Skeletal muscle satellite cell (primary cell): ENCODE results near the gene TSPAN17. TPM values are rescaled to one million over a fixed set of nuclear protein-coding genes. Genes with fewer than 3 reads are reported as not detected.
A peak's percentile ranks its signal among the peaks of the same experiment; 100 is the strongest.
"Not testable (repeated sequence)": the region's sequence is repeated elsewhere in the genome, so short reads cannot be mapped to it uniquely, and the experiment has no call there.

Experiments
- H3K27me3 ChIP-seq: 2 replicates; pipeline ENCODE4 v1.7.0; 2013; ENCODE audit warnings: low read length; ENCODE audit not compliant: control insufficient read depth, insufficient read depth
- H3K36me3 ChIP-seq: 2 replicates; pipeline ENCODE4 v1.7.0; 2013; ENCODE audit warnings: mild to moderate bottlenecking, control low read depth, low read length; ENCODE audit not compliant: insufficient read depth
- H3K4me1 ChIP-seq: 2 replicates; pipeline ENCODE4 v1.7.0; 2013; ENCODE audit warnings: low read length; ENCODE audit not compliant: control insufficient read depth, insufficient read depth
- H3K4me2 ChIP-seq: 2 replicates; pipeline ENCODE4 v1.7.0; 2013; ENCODE audit warnings: mild to moderate bottlenecking, low read length
- H3K4me3 ChIP-seq: 2 replicates; pipeline ENCODE4 v1.7.0; 2013; ENCODE audit warnings: low read length
- H3K9ac ChIP-seq: 2 replicates; pipeline ENCODE4 v1.7.0; 2013; ENCODE audit warnings: mild to moderate bottlenecking, low read depth, low read length, moderate library complexity
- H3K9me3 ChIP-seq: replicated peaks from 2 replicates; pipeline ENCODE4 v1.7.0; 2013; ENCODE audit warnings: mild to moderate bottlenecking, control low read depth, low read length
- total RNA-seq: library from RNA; depleted of rRNA; stranded (reverse); fragments of >200 nt; gene quantifications from 2 replicates; pipeline ENCODE4 v1.2.3, GENCODE V29; 2012; rRNA removed

The TSPAN17 gene, protein sequence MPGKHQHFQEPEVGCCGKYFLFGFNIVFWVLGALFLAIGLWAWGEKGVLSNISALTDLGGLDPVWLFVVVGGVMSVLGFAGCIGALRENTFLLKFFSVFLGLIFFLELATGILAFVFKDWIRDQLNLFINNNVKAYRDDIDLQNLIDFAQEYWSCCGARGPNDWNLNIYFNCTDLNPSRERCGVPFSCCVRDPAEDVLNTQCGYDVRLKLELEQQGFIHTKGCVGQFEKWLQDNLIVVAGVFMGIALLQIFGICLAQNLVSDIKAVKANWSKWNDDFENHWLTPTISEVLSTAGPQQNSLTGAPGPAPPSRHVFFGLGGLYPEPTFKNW
- 23.3 and 35.8 TPM in 2 replicates for total RNA-seq

DNA sequence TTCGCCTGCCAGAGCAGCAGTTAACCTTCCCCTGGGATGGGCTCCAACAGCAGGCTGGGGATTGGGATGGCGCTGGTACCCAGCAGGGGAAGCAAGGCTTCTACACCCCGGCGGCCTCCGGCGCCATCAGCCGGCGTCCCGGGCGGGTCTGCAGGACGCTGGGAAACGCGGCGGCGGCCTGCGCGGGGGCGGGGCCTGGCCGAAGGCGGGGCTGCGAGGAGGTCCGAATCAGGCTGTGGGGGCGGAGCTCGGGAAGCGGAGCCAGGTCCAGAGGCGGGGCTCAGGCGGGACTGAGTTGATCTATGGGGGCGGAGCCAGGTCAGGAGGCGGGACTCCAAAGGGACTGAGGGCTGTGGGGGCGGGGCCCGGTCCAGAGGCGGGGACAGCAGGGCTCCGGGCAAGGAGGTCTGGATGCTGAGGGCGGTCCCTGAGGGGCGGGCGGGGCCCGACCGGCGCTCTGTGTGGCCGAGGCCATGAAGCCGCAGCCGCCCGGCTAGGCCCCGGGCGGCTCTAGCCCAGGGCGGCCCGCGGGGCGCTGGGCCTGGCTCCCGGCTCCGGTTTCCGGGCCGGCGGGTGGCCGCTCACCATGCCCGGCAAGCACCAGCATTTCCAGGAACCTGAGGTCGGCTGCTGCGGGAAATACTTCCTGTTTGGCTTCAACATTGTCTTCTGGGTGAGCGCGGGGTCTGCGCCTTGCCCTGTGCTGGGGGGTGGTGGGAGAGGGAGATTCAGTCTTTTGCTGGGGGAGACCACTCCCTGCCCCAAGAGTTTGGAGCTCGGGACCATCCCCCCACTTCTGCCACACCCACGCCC lies at the start of gene TSPAN17:
TSPAN17 (plus strand) TSS at position 455 of the 813 bp plus-strand sequence; CDS start at position 587, 132 bp downstream.
- Histone ChIP-seq H3K27me3 (no peaks in the 10 kb centered on the region), H3K9me3 (no peaks in the 10 kb centered on the region), H3K4me2 (peak within 1 kb of the TSS; percentile 98), H3K4me1 (peaks cover 18% of the 10 kb centered on the region), H3K4me3 (peak within 1 kb of the TSS; percentile 99), H3K36me3 (no peaks in the 10 kb centered on the region), H3K9ac (peak within 1 kb of the TSS; percentile 98)

DNA sequence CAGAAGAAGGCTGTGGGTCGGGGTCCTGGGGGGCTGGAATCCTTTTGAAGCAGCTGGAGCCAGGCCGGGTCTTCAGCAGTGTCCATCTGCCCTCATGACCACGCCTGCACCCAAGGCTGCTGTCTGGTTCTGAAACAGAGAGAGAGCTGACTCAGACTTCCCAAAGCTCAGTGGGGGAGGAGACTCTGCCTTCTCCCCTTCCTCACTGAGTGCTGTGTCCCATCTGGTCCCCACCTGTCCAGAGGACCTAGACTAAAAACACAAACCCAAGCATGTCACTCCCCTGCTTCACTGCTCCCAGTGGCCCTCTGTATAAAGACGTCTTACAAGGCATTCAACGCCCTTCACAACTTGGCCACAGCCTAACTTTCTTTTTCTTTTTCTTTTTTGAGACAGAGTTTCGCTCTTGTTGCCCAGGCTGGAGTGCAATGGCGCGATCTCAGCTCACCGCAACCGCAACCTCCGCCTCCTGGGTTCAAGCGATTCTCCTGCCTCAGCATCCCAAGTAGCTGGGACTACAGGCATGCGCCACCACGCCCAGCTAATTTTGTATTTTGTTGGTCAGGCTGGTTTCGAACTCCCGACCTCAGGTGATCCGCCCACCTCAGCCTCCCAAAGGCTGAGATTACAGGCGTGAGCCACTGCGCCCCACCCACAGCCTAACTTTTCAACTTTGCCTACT lies 47.4 kb upstream of the TSPAN17 start:
- not testable (repeated sequence) for H3K4me3 ChIP-seq, H3K9me3 ChIP-seq, H3K27me3 ChIP-seq, H3K9ac ChIP-seq, H3K36me3 ChIP-seq, H3K4me2 ChIP-seq, H3K4me1 ChIP-seq

DNA sequence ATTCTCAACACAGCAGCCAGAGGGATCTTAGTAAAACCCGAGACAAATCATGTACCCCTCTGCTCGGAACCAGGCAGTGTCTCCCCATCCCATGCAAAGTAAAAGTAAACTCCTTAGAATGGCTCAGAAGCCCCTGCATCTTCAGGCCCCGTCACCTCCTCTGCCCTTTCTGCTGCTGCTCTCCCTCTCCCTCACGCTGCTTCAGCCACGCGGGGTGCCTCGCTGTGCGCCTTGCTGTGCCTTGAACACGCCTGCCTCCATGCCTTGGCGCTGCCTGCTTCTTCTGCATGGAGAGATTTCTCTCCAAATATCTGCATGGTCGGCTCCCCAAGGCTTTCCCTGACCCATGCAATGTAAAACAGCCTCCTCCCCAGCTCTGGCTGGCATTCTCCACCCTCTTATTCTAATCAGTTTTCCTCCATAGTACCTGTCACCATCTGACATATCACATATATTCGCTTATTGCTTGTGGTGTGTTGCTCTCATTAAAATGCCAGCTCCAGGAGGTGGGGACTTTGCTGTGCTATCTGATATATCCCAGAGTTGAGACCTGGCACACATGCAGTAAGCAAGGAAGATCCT lies 45.3 kb upstream of the TSPAN17 start:
- Histone ChIP-seq H3K27me3 (no peaks in the 10 kb centered on the region), H3K4me1 (no peaks in the 10 kb centered on the region), H3K36me3 (no peaks in the 10 kb centered on the region), H3K9me3 (no peaks in the 10 kb centered on the region), H3K4me3 (no peak overlapping the region), H3K4me2 (no peak overlapping the region), H3K9ac (no peak overlapping the region)

DNA sequence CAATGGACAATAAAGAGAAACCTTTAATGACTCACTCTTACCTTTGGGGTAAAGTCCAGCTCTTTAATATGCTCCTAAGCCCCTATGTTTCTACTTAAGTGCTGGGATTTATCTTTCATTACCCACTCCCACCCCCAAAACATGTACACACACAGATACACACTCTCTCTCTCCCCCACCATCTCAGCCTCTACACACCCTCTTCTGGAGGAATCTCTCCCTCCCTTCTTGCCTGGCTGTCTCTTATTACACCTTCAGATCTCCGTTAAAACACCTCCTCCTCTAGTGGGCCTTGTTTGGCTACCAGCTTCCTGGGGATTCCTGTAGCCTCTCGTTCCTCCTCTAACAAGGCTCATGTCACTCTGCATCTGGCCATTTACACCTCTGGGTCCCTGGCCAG lies 44.2 kb upstream of the TSPAN17 start:
- Histone ChIP-seq H3K4me1 (no peaks in the 10 kb centered on the region), H3K9ac (no peak overlapping the region), H3K4me3 (no peak overlapping the region), H3K27me3 (no peaks in the 10 kb centered on the region), H3K36me3 (no peaks in the 10 kb centered on the region), H3K9me3 (no peaks in the 10 kb centered on the region), H3K4me2 (no peak overlapping the region)

DNA sequence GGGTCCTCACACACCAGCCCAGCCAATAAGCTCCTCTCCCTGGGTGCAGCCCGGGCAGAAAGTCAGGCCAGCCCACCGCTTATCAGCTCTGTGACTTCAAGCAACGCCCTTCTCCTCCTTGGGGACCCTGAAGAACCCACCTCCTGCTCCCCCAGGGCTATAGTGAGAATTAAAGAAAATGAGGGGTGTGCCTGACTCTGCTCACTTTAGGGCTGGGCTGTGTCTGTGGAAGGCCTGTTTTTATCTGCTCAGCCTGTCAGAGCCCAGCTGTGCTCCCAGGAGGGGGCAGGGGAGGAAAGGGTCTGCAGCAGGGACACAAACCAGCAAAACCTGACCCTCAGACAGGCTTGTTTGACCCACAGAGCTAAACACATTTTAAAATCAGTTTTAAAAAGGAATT lies 41.3 kb upstream of the TSPAN17 start:
- Histone ChIP-seq H3K36me3 (no peaks in the 10 kb centered on the region), H3K9ac (no peak overlapping the region), H3K27me3 (no peaks in the 10 kb centered on the region), H3K9me3 (no peaks in the 10 kb centered on the region), H3K4me1 (peaks cover 4% of the 10 kb centered on the region), H3K4me2 (no peak overlapping the region), H3K4me3 (no peak overlapping the region)

DNA sequence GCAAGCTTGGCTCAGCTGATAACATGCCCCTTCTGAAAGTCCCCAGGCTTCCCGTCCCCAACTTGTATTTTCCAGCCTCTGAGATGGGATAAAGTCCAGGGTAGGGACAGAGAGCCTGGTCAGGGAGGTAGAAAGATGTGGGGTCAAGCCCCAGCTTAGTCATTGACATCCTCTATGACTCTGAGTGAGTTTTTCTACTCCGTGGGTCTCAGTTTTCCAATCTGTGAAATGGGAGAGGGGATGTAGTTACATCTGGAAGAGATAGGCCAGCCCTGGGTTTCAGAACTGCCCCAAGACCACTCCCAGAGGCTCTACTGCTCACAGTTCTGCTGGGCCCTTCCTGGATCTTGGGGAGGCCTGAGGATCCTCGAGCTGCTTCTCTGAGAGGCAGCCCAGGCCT lies 40.4 kb upstream of the TSPAN17 start:
- Histone ChIP-seq H3K4me3 (no peak overlapping the region), H3K9me3 (no peaks in the 10 kb centered on the region), H3K4me1 (peaks cover 4% of the 10 kb centered on the region), H3K9ac (no peak overlapping the region), H3K27me3 (no peaks in the 10 kb centered on the region), H3K36me3 (no peaks in the 10 kb centered on the region), H3K4me2 (no peak overlapping the region)

DNA sequence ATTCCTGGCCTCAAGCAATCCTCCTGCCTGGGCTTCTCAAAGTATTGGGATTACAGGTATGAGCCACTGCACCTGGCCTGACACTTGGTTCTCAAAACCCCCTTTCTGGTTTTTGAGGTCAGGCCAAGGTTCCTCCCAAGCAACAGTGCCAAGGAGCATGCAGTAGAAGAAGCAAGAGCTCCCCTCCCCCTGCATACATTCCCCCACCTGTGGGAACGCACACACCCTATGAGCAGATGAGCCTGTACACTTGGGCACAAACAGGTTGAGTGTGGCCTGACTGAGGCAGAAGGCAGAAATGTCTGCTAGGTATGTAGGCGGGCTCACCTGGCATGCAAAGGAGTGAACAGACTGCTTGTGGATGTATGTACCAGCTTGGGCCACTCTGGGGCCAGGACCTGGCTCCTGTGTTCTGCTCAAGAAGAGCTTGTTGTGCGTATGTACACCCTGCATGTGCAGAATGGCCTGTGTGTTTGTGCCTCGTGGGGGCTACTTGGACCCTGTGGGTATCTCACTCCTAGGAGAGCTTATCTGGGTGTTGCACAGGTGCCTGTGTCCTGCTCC lies 39.1 kb upstream of the TSPAN17 start:
- H3K4me3 ChIP-seq, result no peak overlapping the region

DNA sequence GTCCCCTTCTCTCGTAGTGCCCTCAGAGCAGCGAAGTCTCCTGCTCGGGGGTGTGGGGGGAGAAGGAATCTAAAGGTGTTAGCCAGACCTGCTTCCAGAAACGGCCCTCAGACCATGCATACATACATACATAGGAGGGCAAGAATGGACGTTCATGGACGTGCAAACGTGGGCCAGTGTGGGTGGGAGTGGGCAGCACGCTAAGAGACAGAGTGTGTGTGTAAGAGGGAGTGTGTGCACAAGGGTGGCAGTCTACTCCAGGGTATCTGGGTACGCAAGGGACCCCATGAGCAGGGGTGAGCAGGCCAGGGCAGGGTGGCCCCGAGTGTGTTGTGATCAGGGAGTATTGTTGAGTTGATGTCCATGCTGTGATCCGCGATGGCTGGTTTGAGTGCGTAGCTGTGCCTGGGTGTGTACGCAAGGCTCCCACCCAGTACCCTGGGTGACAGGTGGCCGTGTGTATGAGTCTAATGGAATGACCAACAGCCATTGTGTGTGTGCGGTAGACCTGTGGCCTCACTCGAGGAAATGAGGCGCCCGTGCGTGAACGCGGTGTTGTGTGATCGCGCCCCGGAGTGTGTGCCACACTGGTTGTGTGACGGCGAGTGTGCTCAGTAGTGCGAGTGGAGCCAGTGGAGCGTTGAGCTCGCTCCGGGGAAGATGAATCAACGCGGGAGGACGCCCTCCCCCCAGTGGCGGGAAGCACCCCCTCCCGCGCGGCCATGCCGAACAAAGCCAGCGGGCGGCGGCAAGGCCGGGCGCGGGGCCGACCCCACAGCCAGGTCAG lies 38.2 kb upstream of the TSPAN17 start:
- peak overlapping the region; percentile 87 for H3K4me2 ChIP-seq
- peaks cover 13% of the 10 kb centered on the region for H3K4me1 ChIP-seq
- no peaks in the 10 kb centered on the region for H3K27me3 ChIP-seq
- H3K36me3 ChIP-seq, result no peaks in the 10 kb centered on the region
- no peaks in the 10 kb centered on the region for H3K9me3 ChIP-seq
- no peak overlapping the region for H3K9ac ChIP-seq
- H3K4me3 ChIP-seq, result peak overlapping the region; percentile 81

More for the DNA sequence above, 39.1 kb upstream of the TSPAN17 start:
- H3K36me3 ChIP-seq, result no peaks in the 10 kb centered on the region
- no peak overlapping the region for H3K4me2 ChIP-seq
- no peaks in the 10 kb centered on the region for H3K9me3 ChIP-seq
- H3K9ac ChIP-seq, result no peak overlapping the region
- H3K4me1 ChIP-seq, result peaks cover 4% of the 10 kb centered on the region
- no peaks in the 10 kb centered on the region for H3K27me3 ChIP-seq

DNA sequence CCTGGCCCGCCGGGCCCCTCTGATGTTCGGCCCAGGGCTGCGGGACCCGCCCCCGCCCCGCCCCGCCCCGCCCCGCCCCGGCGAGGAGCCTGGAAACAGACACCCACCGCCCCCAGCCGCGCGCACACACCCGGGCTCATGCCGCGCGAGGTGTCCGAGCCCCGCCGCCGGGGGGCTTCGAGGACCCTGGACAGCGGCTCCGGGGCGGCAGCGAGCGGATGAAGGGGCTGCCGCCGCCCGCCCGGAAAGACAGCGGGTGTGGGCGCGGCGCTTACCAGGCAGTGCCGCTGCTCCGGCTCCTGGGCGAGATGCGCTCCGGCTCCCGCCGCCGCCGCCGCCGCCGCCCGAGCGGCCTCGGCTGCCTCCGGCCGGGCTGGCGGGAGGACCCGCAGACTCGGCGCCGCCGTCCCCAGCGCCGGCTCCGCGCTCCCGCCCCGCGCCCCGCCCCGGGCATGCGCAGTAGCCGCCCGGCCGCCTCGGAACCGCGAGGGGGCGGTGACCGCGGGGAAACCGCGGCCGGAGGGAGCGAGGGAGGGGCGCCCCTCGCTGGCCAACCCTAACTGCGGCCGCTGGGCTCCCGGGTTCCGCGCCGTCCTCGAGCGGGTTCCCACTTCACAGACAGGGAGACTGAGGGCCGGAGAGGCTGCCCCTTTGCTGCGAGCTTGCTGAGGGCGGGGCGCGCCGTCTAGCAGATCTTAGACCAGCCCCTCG lies 37.4 kb upstream of the TSPAN17 start, which contains the start of gene GPRIN1:
GPRIN1 (minus strand) TSS at position 433 of the 711 bp plus-strand sequence. CDS start 10,322 bp downstream, outside the sequence.
- Histone ChIP-seq H3K4me1 (peaks cover 21% of the 10 kb centered on the region), H3K9ac (peak within 1 kb of the TSS; percentile 59), H3K36me3 (no peaks in the 10 kb centered on the region), H3K4me2 (peak within 1 kb of the TSS; percentile 87), H3K4me3 (peak within 1 kb of the TSS; percentile 81), H3K27me3 (no peaks in the 10 kb centered on the region), H3K9me3 (no peaks in the 10 kb centered on the region)

DNA sequence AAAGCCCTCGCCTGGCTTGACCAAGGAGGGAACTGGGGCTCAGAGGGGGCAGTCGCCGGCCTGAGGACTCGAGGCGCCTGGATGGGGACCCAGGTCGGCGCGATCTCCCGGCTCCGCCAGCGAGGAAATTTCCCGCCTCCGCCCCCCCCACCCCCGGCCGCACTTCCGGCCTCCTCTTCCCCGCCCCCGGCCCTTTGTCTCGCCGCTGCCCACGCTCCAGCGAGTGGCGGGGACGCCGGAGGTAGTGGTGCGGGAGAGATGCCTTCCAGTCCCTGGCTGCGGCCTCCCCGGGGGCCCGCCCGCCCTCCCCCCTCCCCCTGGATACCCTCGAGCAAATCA lies 36.9 kb upstream of the TSPAN17 start:
- Histone ChIP-seq H3K4me3 (peak overlapping the region; percentile 81), H3K4me2 (peak overlapping the region; percentile 87), H3K27me3 (no peaks in the 10 kb centered on the region), H3K4me1 (peaks cover 25% of the 10 kb centered on the region), H3K9me3 (no peaks in the 10 kb centered on the region), H3K36me3 (no peaks in the 10 kb centered on the region), H3K9ac (peak overlapping the region; percentile 39)
